ENCODE measurements around the gene RBP2. TPM values are rescaled to one million over a fixed set of nuclear protein-coding genes. Genes with fewer than 3 reads are reported as not detected.

The RBP2 gene
- total RNA-seq, 2 experiments from 2014 or later, result not detected

- no peaks in the 10 kb centered on the region for H3K36me3 Mint-ChIP-seq
- ChIA-PET CTCF (no interaction called here), POLR2A (no interaction called here)
- no peaks in the 10 kb centered on the region for H3K4me1 Mint-ChIP-seq (ENCODE audit: low read depth)
- no peaks in the 10 kb centered on the region for H3K9me3 Mint-ChIP-seq
- no peak overlapping the region for H3K27ac Mint-ChIP-seq
- intact Hi-C loops (cut with micrococcal nuclease), result no loop called here
- no peaks in the 10 kb centered on the region for H3K27me3 Mint-ChIP-seq
- DNase-seq, result no peak
- no peak overlapping the region for H3K4me3 Mint-ChIP-seq
Measured at GRCh38 chr3:139454346-139454745, 22.0 kb downstream of the RBP2 start.

GRCh38 chr3:139450159-139450558 is 26.2 kb downstream of the RBP2 start:
- Mint-ChIP-seq H3K4me3 (no peak overlapping the region), H3K4me1 (ENCODE audit: low read depth) (no peaks in the 10 kb centered on the region), H3K9me3 (no peaks in the 10 kb centered on the region), H3K27me3 (no peaks in the 10 kb centered on the region), H3K27ac (no peak overlapping the region), H3K36me3 (no peaks in the 10 kb centered on the region)
- intact Hi-C loops (cut with micrococcal nuclease), result no loop called here
- CTCF ChIA-PET, result no interaction called here
- POLR2A ChIA-PET, result no interaction called here
- DNase-seq, result no peak

GRCh38 chr3:139449566-139449965 is 26.8 kb downstream of the RBP2 start:
- no peak for DNase-seq
- no peak overlapping the region for H3K27ac Mint-ChIP-seq

GRCh38 chr3:139448104-139448503 is 28.2 kb downstream of the RBP2 start:
- intact Hi-C loops (cut with micrococcal nuclease), result no loop called here
- H3K4me1 Mint-ChIP-seq (ENCODE audit: low read depth), result no peaks in the 10 kb centered on the region
- no peaks in the 10 kb centered on the region for H3K27me3 Mint-ChIP-seq
- POLR2A ChIA-PET, result no interaction called here
- no peak for DNase-seq
- CTCF ChIA-PET, result no interaction called here
- no peak overlapping the region for H3K27ac Mint-ChIP-seq
- H3K9me3 Mint-ChIP-seq, result no peaks in the 10 kb centered on the region
- no peaks in the 10 kb centered on the region for H3K36me3 Mint-ChIP-seq
- H3K4me3 Mint-ChIP-seq, result no peak overlapping the region

More at GRCh38 chr3:139449566-139449965, 26.8 kb downstream of the RBP2 start:
- intact Hi-C loops (cut with micrococcal nuclease), result no loop called here
- no peaks in the 10 kb centered on the region for H3K27me3 Mint-ChIP-seq
- ChIA-PET CTCF (no interaction called here), POLR2A (no interaction called here)
- H3K4me3 Mint-ChIP-seq, result no peak overlapping the region
- H3K4me1 Mint-ChIP-seq (ENCODE audit: low read depth), result no peaks in the 10 kb centered on the region
- no peaks in the 10 kb centered on the region for H3K36me3 Mint-ChIP-seq
- H3K9me3 Mint-ChIP-seq, result no peaks in the 10 kb centered on the region

- ChIA-PET POLR2A (no interaction called here), CTCF (interaction anchor here (0.6 kb wide), 1 partner anchor 64 kb away, joined by 3 read pairs; no protein-coding TSS in a partner anchor)
- H3K27ac Mint-ChIP-seq, result no peak overlapping the region
- H3K4me3 Mint-ChIP-seq, result no peak overlapping the region
- intact Hi-C loops (cut with micrococcal nuclease), result no loop called here
- H3K27me3 Mint-ChIP-seq, result no peaks in the 10 kb centered on the region
- H3K36me3 Mint-ChIP-seq, result no peaks in the 10 kb centered on the region
- no peak for DNase-seq
- no peaks in the 10 kb centered on the region for H3K4me1 Mint-ChIP-seq (ENCODE audit: low read depth)
- H3K9me3 Mint-ChIP-seq, result no peaks in the 10 kb centered on the region
Measured at GRCh38 chr3:139447486-139447885, 28.8 kb downstream of the RBP2 start.

GRCh38 chr3:139444446-139444845 is 31.9 kb downstream of the RBP2 start:
- CTCF ChIA-PET, result no interaction called here
- H3K27ac Mint-ChIP-seq, result no peak overlapping the region
- POLR2A ChIA-PET, result no interaction called here
- no peaks in the 10 kb centered on the region for H3K36me3 Mint-ChIP-seq
- no peaks in the 10 kb centered on the region for H3K27me3 Mint-ChIP-seq
- H3K4me3 Mint-ChIP-seq, result no peak overlapping the region
- H3K4me1 Mint-ChIP-seq (ENCODE audit: low read depth), result no peaks in the 10 kb centered on the region
- H3K9me3 Mint-ChIP-seq, result no peaks in the 10 kb centered on the region
- intact Hi-C loops (cut with micrococcal nuclease), result no loop called here
- no peak for DNase-seq

- CTCF ChIA-PET, result no interaction called here
- Mint-ChIP-seq H3K27ac (no peak overlapping the region), H3K4me1 (ENCODE audit: low read depth) (no peaks in the 10 kb centered on the region), H3K27me3 (no peaks in the 10 kb centered on the region), H3K9me3 (no peaks in the 10 kb centered on the region), H3K36me3 (no peaks in the 10 kb centered on the region), H3K4me3 (no peak overlapping the region)
- no peak for DNase-seq
- POLR2A ChIA-PET, result no interaction called here
- intact Hi-C loops (cut with micrococcal nuclease), result no loop called here
Measured at GRCh38 chr3:139443186-139443585, 33.1 kb downstream of the RBP2 start.

- Mint-ChIP-seq H3K4me3 (no peak overlapping the region), H3K36me3 (no peaks in the 10 kb centered on the region), H3K9me3 (no peaks in the 10 kb centered on the region), H3K4me1 (ENCODE audit: low read depth) (no peaks in the 10 kb centered on the region), H3K27ac (no peak overlapping the region), H3K27me3 (no peaks in the 10 kb centered on the region)
- CTCF ChIA-PET, result interaction anchor here (1.2 to 1.4 kb wide), 2 partner anchors 14 to 15 kb away, joined by 3 to 6 read pairs; no protein-coding TSS in a partner anchor
- POLR2A ChIA-PET, result no interaction called here
- intact Hi-C loops (cut with micrococcal nuclease), result no loop called here
- no peak for DNase-seq
Measured at GRCh38 chr3:139441656-139442055, 34.7 kb downstream of the RBP2 start.

GRCh38 chr3:139440639-139441556 is 35.4 kb downstream of the RBP2 start:
- POLR2A ChIA-PET, result no interaction called here
- Mint-ChIP-seq H3K9me3 (no peaks in the 10 kb centered on the region), H3K27me3 (no peaks in the 10 kb centered on the region), H3K36me3 (no peaks in the 10 kb centered on the region), H3K4me1 (ENCODE audit: low read depth) (no peaks in the 10 kb centered on the region), H3K4me3 (no peak overlapping the region), H3K27ac (no peak overlapping the region)
- CTCF ChIA-PET, result interaction anchor here (1.4 kb wide), 1 partner anchor 13 kb away, joined by 6 read pairs; no protein-coding TSS in a partner anchor
- no peak for DNase-seq
- intact Hi-C loops (cut with micrococcal nuclease), result no loop called here

GRCh38 chr3:139439278-139439677 is 37.0 kb downstream of the RBP2 start:
- H3K4me3 Mint-ChIP-seq, result no peak overlapping the region
- intact Hi-C loops (cut with micrococcal nuclease), result no loop called here
- H3K27me3 Mint-ChIP-seq, result no peaks in the 10 kb centered on the region
- no peak overlapping the region for H3K27ac Mint-ChIP-seq
- H3K9me3 Mint-ChIP-seq, result no peaks in the 10 kb centered on the region
- ChIA-PET POLR2A (no interaction called here), CTCF (interaction anchor here (1.4 kb wide), 1 partner anchor 11 kb away, joined by 4 read pairs; no protein-coding TSS in a partner anchor)
- no peaks in the 10 kb centered on the region for H3K4me1 Mint-ChIP-seq (ENCODE audit: low read depth)
- no peak for DNase-seq
- no peaks in the 10 kb centered on the region for H3K36me3 Mint-ChIP-seq

- H3K4me1 Mint-ChIP-seq (ENCODE audit: low read depth), result no peaks in the 10 kb centered on the region
- intact Hi-C loops (cut with micrococcal nuclease), result no loop called here
- H3K27ac Mint-ChIP-seq, result no peak overlapping the region
- peaks cover 3% of the 10 kb centered on the region for H3K36me3 Mint-ChIP-seq
- H3K4me3 Mint-ChIP-seq, result no peak overlapping the region
- no peaks in the 10 kb centered on the region for H3K27me3 Mint-ChIP-seq
- no peak for DNase-seq
- CTCF ChIA-PET, result interaction anchor here (0.9 kb wide), 1 partner anchor 1429 kb away, joined by 3 read pairs; no protein-coding TSS in a partner anchor
- H3K9me3 Mint-ChIP-seq, result no peaks in the 10 kb centered on the region
- POLR2A ChIA-PET, result no interaction called here
Measured at GRCh38 chr3:139434764-139435307, 41.5 kb downstream of the RBP2 start.

- Mint-ChIP-seq H3K27ac (no peak overlapping the region), H3K4me1 (ENCODE audit: low read depth) (no peaks in the 10 kb centered on the region), H3K4me3 (no peak overlapping the region), H3K9me3 (no peaks in the 10 kb centered on the region), H3K36me3 (peaks cover 3% of the 10 kb centered on the region), H3K27me3 (no peaks in the 10 kb centered on the region)
- ChIA-PET CTCF (interaction anchor here (0.8 to 0.9 kb wide), 2 partner anchors 326 to 1429 kb away, joined by 3 read pairs; no protein-coding TSS in a partner anchor), POLR2A (no interaction called here)
- DNase-seq, result no peak
- intact Hi-C loops (cut with micrococcal nuclease), result no loop called here
Measured at GRCh38 chr3:139434228-139434627, 42.1 kb downstream of the RBP2 start.

- ChIA-PET POLR2A (no interaction called here), CTCF (no interaction called here)
- Mint-ChIP-seq H3K27ac (no peak overlapping the region), H3K4me3 (no peak overlapping the region), H3K36me3 (peaks cover 3% of the 10 kb centered on the region), H3K27me3 (no peaks in the 10 kb centered on the region), H3K9me3 (no peaks in the 10 kb centered on the region), H3K4me1 (ENCODE audit: low read depth) (no peaks in the 10 kb centered on the region)
- DNase-seq, result no peak
- intact Hi-C loops (cut with micrococcal nuclease), result no loop called here
Measured at GRCh38 chr3:139433089-139433488, 43.2 kb downstream of the RBP2 start.
